Measurements from ENCODE around the gene EDN3. TPM values are rescaled to one million over a fixed set of nuclear protein-coding genes. Genes with fewer than 3 reads are reported as not detected.
"Not testable (repeated sequence)": the region's sequence is repeated elsewhere in the genome, so short reads cannot be mapped to it uniquely, and the experiment has no call there.

EDN3 gene
- total and polyA plus RNA-seq, 2 donors, result 1.1 to 2.4 TPM

- no peak overlapping the region for H3K27ac ChIP-seq (ENCODE audit: low read depth in 1 of 2, low read length in 1 of 2)
- no peak for DNase-seq (ENCODE audit: low read depth in 6 of 9, low spot score in 9 of 9)
- no peak overlapping the region for H3K4me3 ChIP-seq (ENCODE audit: low read length in 2 of 2)
- no peaks in the 10 kb centered on the region for H3K9me3 ChIP-seq (ENCODE audit: control insufficient read depth in 2 of 2, insufficient read depth in 1 of 2, low read length in 1 of 2)
- no peaks in the 10 kb centered on the region for H3K36me3 ChIP-seq (ENCODE audit: control insufficient read depth in 2 of 2, insufficient read depth in 2 of 2, low read length in 1 of 2)
- H3K27me3 ChIP-seq (ENCODE audit: control insufficient read depth in 2 of 2, insufficient read depth in 1 of 2, low read length in 1 of 2), result no peaks in the 10 kb centered on the region
- WGBS, result 86% methylated on average over 4 of the region's 4 CpGs
- H3K4me1 ChIP-seq (ENCODE audit: control insufficient read depth in 2 of 2, insufficient read depth in 2 of 2, low read length in 2 of 2), result no peaks in the 10 kb centered on the region
Measured at GRCh38 chr20:59352541-59352940, 52.1 kb downstream of the EDN3 start.

GRCh38 chr20:59352990-59353389 is 52.6 kb downstream of the EDN3 start:
- no peak overlapping the region for H3K4me3 ChIP-seq (ENCODE audit: low read length in 2 of 2)
- no peak for DNase-seq (ENCODE audit: low read depth in 6 of 9, low spot score in 9 of 9)
- no peaks in the 10 kb centered on the region for H3K9me3 ChIP-seq (ENCODE audit: control insufficient read depth in 2 of 2, insufficient read depth in 1 of 2, low read length in 1 of 2)
- 96% methylated on average over 9 of the region's 9 CpGs for WGBS
- H3K27ac ChIP-seq (ENCODE audit: low read depth in 1 of 2, low read length in 1 of 2), result no peak overlapping the region
- no peaks in the 10 kb centered on the region for H3K27me3 ChIP-seq (ENCODE audit: control insufficient read depth in 2 of 2, insufficient read depth in 1 of 2, low read length in 1 of 2)
- H3K36me3 ChIP-seq (ENCODE audit: control insufficient read depth in 2 of 2, insufficient read depth in 2 of 2, low read length in 1 of 2), result no peaks in the 10 kb centered on the region
- no peaks in the 10 kb centered on the region for H3K4me1 ChIP-seq (ENCODE audit: control insufficient read depth in 2 of 2, insufficient read depth in 2 of 2, low read length in 2 of 2)

- no peaks in the 10 kb centered on the region for H3K27me3 ChIP-seq (ENCODE audit: control insufficient read depth in 2 of 2, insufficient read depth in 1 of 2, low read length in 1 of 2)
- 95% methylated on average over 6 of the region's 6 CpGs for WGBS
Measured at GRCh38 chr20:59354460-59354859, 54.0 kb downstream of the EDN3 start.

GRCh38 chr20:59355242-59355641 is 54.8 kb downstream of the EDN3 start:
- no peak for DNase-seq (ENCODE audit: low read depth in 6 of 9, low spot score in 9 of 9)
- no peak overlapping the region for H3K4me3 ChIP-seq (ENCODE audit: low read length in 2 of 2)
- H3K9me3 ChIP-seq (ENCODE audit: control insufficient read depth in 2 of 2, insufficient read depth in 1 of 2, low read length in 1 of 2), result no peaks in the 10 kb centered on the region
- no peak overlapping the region for H3K27ac ChIP-seq (ENCODE audit: low read depth in 1 of 2, low read length in 1 of 2)
- no peaks in the 10 kb centered on the region for H3K4me1 ChIP-seq (ENCODE audit: control insufficient read depth in 2 of 2, insufficient read depth in 2 of 2, low read length in 2 of 2)
- no peaks in the 10 kb centered on the region for H3K36me3 ChIP-seq (ENCODE audit: control insufficient read depth in 2 of 2, insufficient read depth in 2 of 2, low read length in 1 of 2)
- no peaks in the 10 kb centered on the region for H3K27me3 ChIP-seq (ENCODE audit: control insufficient read depth in 2 of 2, insufficient read depth in 1 of 2, low read length in 1 of 2)
- WGBS, result 75% methylated on average over 2 of the region's 2 CpGs

More at GRCh38 chr20:59354460-59354859, 54.0 kb downstream of the EDN3 start:
- H3K4me3 ChIP-seq (ENCODE audit: low read length in 2 of 2), result no peak overlapping the region
- no peak overlapping the region for H3K27ac ChIP-seq (ENCODE audit: low read depth in 1 of 2, low read length in 1 of 2)
- no peaks in the 10 kb centered on the region for H3K9me3 ChIP-seq (ENCODE audit: control insufficient read depth in 2 of 2, insufficient read depth in 1 of 2, low read length in 1 of 2)
- H3K4me1 ChIP-seq (ENCODE audit: control insufficient read depth in 2 of 2, insufficient read depth in 2 of 2, low read length in 2 of 2), result no peaks in the 10 kb centered on the region
- no peaks in the 10 kb centered on the region for H3K36me3 ChIP-seq (ENCODE audit: control insufficient read depth in 2 of 2, insufficient read depth in 2 of 2, low read length in 1 of 2)
- DNase-seq (ENCODE audit: low read depth in 6 of 9, low spot score in 9 of 9), result no peak

- Histone ChIP-seq H3K4me3 (ENCODE audit: low read length in 2 of 2) (no peak overlapping the region), H3K27ac (ENCODE audit: low read depth in 1 of 2, low read length in 1 of 2) (no peak overlapping the region), H3K9me3 (ENCODE audit: control insufficient read depth in 2 of 2, insufficient read depth in 1 of 2, low read length in 1 of 2) (no peaks in the 10 kb centered on the region), H3K27me3 (ENCODE audit: control insufficient read depth in 2 of 2, insufficient read depth in 1 of 2, low read length in 1 of 2) (no peaks in the 10 kb centered on the region), H3K4me1 (ENCODE audit: control insufficient read depth in 2 of 2, insufficient read depth in 2 of 2, low read length in 2 of 2) (no peaks in the 10 kb centered on the region), H3K36me3 (ENCODE audit: control insufficient read depth in 2 of 2, insufficient read depth in 2 of 2, low read length in 1 of 2) (no peaks in the 10 kb centered on the region)
- 56% methylated on average over 4 of the region's 4 CpGs for WGBS
- no peak for DNase-seq (ENCODE audit: low read depth in 6 of 9, low spot score in 9 of 9)
Measured at GRCh38 chr20:59356662-59357165, 56.3 kb downstream of the EDN3 start.

GRCh38 chr20:59358793-59359192 is 58.4 kb downstream of the EDN3 start:
- not testable (repeated sequence) for H3K27ac ChIP-seq (ENCODE audit: low read depth in 1 of 2, low read length in 1 of 2); H3K4me3 ChIP-seq (ENCODE audit: low read length in 2 of 2); H3K4me1 ChIP-seq (ENCODE audit: control insufficient read depth in 2 of 2, insufficient read depth in 2 of 2, low read length in 2 of 2); DNase-seq (ENCODE audit: low read depth in 6 of 9, low spot score in 9 of 9); H3K36me3 ChIP-seq (ENCODE audit: control insufficient read depth in 2 of 2, insufficient read depth in 2 of 2, low read length in 1 of 2); H3K27me3 ChIP-seq (ENCODE audit: control insufficient read depth in 2 of 2, insufficient read depth in 1 of 2, low read length in 1 of 2); H3K9me3 ChIP-seq (ENCODE audit: control insufficient read depth in 2 of 2, insufficient read depth in 1 of 2, low read length in 1 of 2)
- WGBS, result 89% methylated on average over 6 of the region's 9 CpGs

GRCh38 chr20:59359906-59360725 is 59.7 kb downstream of the EDN3 start:
- Histone ChIP-seq H3K4me1 (ENCODE audit: control insufficient read depth in 2 of 2, insufficient read depth in 2 of 2, low read length in 2 of 2) (no peaks in the 10 kb centered on the region), H3K9me3 (ENCODE audit: control insufficient read depth in 2 of 2, insufficient read depth in 1 of 2, low read length in 1 of 2) (no peaks in the 10 kb centered on the region), H3K4me3 (ENCODE audit: low read length in 2 of 2) (no peak overlapping the region), H3K27me3 (ENCODE audit: control insufficient read depth in 2 of 2, insufficient read depth in 1 of 2, low read length in 1 of 2) (no peaks in the 10 kb centered on the region), H3K36me3 (ENCODE audit: control insufficient read depth in 2 of 2, insufficient read depth in 2 of 2, low read length in 1 of 2) (no peaks in the 10 kb centered on the region), H3K27ac (ENCODE audit: low read depth in 1 of 2, low read length in 1 of 2) (no peak overlapping the region)
- WGBS, result 91% methylated on average over 15 of the region's 15 CpGs
- DNase-seq (ENCODE audit: low read depth in 6 of 9, low spot score in 9 of 9), result no peak

GRCh38 chr20:59360934-59361333 is 60.5 kb downstream of the EDN3 start:
- no peaks in the 10 kb centered on the region for H3K4me1 ChIP-seq (ENCODE audit: control insufficient read depth in 2 of 2, insufficient read depth in 2 of 2, low read length in 2 of 2)
- H3K27me3 ChIP-seq (ENCODE audit: control insufficient read depth in 2 of 2, insufficient read depth in 1 of 2, low read length in 1 of 2), result no peaks in the 10 kb centered on the region
- DNase-seq (ENCODE audit: low read depth in 6 of 9, low spot score in 9 of 9), result no peak
- 97% methylated on average over 4 of the region's 4 CpGs for WGBS
- H3K4me3 ChIP-seq (ENCODE audit: low read length in 2 of 2), result no peak overlapping the region
- H3K9me3 ChIP-seq (ENCODE audit: control insufficient read depth in 2 of 2, insufficient read depth in 1 of 2, low read length in 1 of 2), result no peaks in the 10 kb centered on the region
- no peaks in the 10 kb centered on the region for H3K36me3 ChIP-seq (ENCODE audit: control insufficient read depth in 2 of 2, insufficient read depth in 2 of 2, low read length in 1 of 2)
- H3K27ac ChIP-seq (ENCODE audit: low read depth in 1 of 2, low read length in 1 of 2), result no peak overlapping the region

GRCh38 chr20:59361411-59361810 is 61.0 kb downstream of the EDN3 start:
- WGBS, result 87% methylated on average over 5 of the region's 5 CpGs
- Histone ChIP-seq H3K9me3 (ENCODE audit: control insufficient read depth in 2 of 2, insufficient read depth in 1 of 2, low read length in 1 of 2) (no peaks in the 10 kb centered on the region), H3K4me1 (ENCODE audit: control insufficient read depth in 2 of 2, insufficient read depth in 2 of 2, low read length in 2 of 2) (no peaks in the 10 kb centered on the region), H3K4me3 (ENCODE audit: low read length in 2 of 2) (no peak overlapping the region), H3K27me3 (ENCODE audit: control insufficient read depth in 2 of 2, insufficient read depth in 1 of 2, low read length in 1 of 2) (no peaks in the 10 kb centered on the region), H3K27ac (ENCODE audit: low read depth in 1 of 2, low read length in 1 of 2) (no peak overlapping the region), H3K36me3 (ENCODE audit: control insufficient read depth in 2 of 2, insufficient read depth in 2 of 2, low read length in 1 of 2) (no peaks in the 10 kb centered on the region)
- DNase-seq (ENCODE audit: low read depth in 6 of 9, low spot score in 9 of 9), result no peak
